ENCODE results near the gene MLLT11. TPM values are rescaled to one million over a fixed set of nuclear protein-coding genes. Genes with fewer than 3 reads are reported as not detected.
A peak's percentile ranks its signal among the peaks of the same experiment; 100 is the strongest.
"Not testable (repeated sequence)": the region's sequence is repeated elsewhere in the genome, so short reads cannot be mapped to it uniquely, and the experiment has no call there.

The MLLT11 gene
- polyA plus RNA-seq, 10 donors, result 9.6 to 19.4 (median 14.1) TPM

DNA sequence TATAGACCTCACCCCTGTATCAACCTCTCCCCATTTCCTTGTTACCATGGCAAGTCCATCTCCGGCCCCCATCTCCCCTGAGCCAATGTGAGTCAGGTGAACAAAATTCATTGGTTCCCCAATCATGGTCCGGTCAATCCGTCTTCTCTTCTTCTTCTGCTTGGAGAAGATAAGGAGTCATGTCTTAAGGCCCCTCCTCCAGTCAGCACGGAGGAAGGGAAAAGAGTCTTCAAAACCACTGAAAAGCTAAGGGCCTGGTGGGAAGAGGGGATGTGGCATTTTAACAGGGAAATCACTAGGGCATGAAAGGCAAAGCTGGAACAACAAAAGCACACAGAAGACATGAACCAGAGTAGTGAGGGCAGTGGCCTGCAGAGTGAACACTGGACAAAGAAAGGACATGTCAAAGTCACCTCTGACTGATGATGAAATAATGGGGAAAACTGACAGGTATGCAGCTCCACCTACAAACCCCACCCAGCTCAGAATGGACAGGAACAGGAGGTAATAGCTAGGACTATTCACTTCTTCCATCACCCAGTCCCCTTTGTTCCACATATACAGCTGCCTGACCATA is 5.1 kb upstream of the MLLT11 start:
- no peak for DNase-seq

DNA sequence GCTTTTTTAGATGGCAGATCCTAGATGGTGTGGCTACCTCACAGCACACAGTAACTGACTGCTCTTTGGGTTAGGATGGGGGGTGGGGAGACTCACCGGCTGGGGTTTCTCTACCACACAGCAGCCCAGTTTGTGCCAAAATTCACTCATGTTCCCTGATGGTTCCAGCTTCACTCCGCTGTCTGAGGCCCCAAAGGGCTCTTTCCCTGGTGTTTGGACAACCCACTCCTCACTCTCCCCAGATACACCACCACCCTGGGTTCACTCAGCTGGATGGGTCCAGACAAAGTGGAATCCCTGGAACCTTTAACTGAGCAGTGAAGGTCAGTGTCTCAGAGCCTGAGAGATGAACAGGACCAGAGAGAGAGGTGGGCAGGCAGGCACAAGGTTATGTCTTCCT is 4.6 kb upstream of the MLLT11 start:
- no peak for DNase-seq

GRCh38 chr1:151056149-151056548 is 4.0 kb upstream of the MLLT11 start:
- no peak for DNase-seq

- DNase-seq, result peak in 2 of 3 donors; percentile 59 to 76
These were observed 1.5 kb upstream of the MLLT11 start for GRCh38 chr1:151058692-151059091.

GRCh38 chr1:151059109-151060006 is 839 bp upstream of the MLLT11 start, which contains the start of gene CDC42SE1:
Gene CDC42SE1, minus strand, starts transcription at chr1:151059622. Its CDS starts 3,892 bp downstream, at chr1:151055730.
- DNase-seq, result peak; percentile 77 to 96 (median 91)

DNA sequence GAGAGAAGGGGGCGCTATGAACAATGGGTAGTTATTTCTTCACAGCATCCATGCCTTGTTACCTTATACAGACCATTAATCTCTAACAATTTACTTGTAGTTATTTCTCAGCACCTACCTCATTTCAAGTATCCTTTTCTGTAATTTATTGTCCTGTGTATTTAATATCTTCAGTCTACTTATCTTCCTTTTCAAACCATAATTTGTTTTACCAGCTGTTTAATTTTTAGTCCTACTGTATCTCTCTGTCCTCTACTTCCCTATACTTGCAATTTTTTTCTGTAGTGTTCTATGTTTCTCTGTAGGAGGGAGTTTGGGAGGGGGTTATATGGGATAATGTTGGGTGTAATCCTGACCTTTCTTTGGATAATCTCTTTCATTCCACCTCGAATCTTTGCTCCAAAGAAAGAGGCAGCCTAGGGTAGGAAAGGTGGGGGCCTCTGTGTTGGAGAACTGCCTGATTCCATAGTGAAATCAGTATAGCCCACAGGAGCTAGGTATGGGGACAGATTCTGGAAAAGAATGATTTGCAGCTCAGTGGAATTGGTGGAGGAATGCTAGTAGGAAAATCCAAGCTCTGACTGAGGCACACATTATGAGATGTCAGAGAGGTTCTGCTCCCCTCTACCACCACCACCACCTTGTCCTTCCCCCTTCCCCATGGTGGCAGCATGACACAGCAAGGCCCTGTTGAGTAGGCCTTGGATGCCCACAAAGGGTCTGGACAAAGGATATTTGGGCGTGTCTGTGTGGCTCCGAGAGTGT is 642 bp downstream of the MLLT11 start:
- DNase-seq, result peak in 1 of 3 donors; percentile 58

DNA sequence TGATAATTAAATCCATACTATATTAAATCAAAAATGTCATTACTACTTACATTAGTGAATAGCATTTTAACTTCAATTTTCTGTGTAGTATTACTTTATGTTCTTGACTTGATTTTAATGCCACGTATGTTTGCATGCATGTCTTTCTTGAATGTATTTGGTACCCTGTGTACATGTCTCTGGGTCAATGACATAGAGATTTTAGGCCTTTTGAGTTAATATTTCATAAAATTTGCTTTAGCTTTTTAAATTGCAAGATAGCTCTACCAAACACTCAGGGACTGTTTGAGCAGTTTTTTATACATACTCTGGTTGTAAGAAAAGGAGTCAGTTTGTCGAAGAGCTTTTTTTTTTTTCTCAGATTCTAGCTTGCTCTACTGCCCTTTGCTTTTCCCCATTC is 1.5 kb downstream of the MLLT11 start:
- no peak for DNase-seq

- DNase-seq, result no peak
These were observed 2.7 kb downstream of the MLLT11 start for GRCh38 chr1:151062741-151063371.

GRCh38 chr1:151065089-151065645 is 5.0 kb downstream of the MLLT11 start:
- no peak for DNase-seq

GRCh38 chr1:151067185-151067584 is 7.0 kb downstream of the MLLT11 start:
- DNase-seq, result no peak

GRCh38 chr1:151069103-151069486 is 8.9 kb downstream of the MLLT11 start:
- no peak for DNase-seq

GRCh38 chr1:151070474-151071276 is 10.5 kb downstream of the MLLT11 start, which contains the start of gene GABPB2:
Gene GABPB2, plus strand, starts transcription at chr1:151070761. Its CDS starts 17,429 bp downstream, at chr1:151088190.
- DNase-seq, result peak; percentile 97 to 99 (median 97)

DNA sequence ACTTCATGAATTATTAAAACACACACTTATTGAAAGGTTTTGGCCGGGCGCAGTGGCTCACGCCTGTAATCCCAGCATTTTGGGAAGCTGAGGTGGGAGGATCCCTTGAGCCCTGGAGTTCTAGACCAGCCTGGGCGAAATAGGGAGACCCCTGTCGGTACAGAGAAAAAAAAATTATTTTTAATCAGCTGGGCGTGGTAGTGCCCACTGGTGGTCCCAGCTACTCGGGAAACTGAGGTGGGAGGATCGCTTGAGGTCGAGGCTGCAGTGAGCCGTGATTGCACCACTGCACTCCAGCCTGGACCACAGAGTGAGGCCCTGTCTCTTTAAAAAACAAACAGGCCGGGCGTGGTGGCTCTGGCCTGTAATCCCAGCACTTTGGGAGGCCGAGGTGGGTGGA is 12.0 kb downstream of the MLLT11 start:
- DNase-seq, result no peak

GRCh38 chr1:151085953-151086559 is 25.9 kb downstream of the MLLT11 start:
- DNase-seq, result no peak

- not testable (repeated sequence) for DNase-seq
These were observed 37.2 kb downstream of the MLLT11 start for GRCh38 chr1:151097426-151097825.

GRCh38 chr1:151098126-151098525 is 37.9 kb downstream of the MLLT11 start:
- no peak for DNase-seq

- DNase-seq, result no peak
These were observed 44.4 kb downstream of the MLLT11 start for GRCh38 chr1:151104630-151105029.

DNA sequence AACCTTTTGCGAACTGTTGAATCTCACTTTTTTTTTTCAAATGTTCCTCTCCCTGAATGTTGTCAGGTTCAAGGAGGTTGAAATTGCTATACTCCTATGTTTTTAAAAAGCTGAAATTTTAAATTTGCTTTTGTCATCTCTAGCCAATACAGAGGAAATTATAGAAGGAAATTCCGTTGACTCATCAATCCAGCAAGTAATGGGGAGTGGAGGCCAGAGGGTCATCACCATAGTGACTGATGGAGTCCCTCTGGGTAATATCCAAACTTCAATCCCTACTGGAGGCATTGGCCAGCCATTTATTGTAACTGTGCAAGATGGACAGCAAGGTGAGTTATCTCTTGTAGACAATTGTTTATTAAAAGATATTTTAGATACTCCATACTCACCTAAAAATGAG is 46.7 kb downstream of the MLLT11 start:
- DNase-seq, result no peak

DNA sequence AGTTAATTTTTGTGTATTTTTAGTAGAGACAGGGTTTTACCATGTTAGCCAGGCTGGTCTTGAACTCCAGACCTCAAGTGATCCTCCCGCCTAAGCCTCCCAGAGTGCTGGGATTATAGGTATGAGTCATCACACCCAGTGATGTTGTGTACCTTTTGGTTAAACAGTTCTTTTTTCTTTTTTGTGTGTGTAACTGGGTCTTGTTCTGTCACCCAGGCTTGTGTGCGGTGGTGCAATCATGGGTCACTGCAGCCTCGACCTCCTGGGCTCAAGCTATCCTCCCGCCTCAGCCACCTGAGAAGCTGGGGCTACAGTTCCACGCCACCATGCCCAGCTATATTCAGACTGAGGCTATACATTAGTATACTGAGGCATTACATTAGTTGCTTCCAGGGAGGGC is 48.1 kb downstream of the MLLT11 start:
- no peak for DNase-seq

- DNase-seq, result no peak
These were observed 53.7 kb downstream of the MLLT11 start for GRCh38 chr1:151113877-151114276.

All from muscle of back (tissue), 11 donors.